K562 (cell line): ENCODE data around the gene ARL4D. TPM values are rescaled to one million over a fixed set of nuclear protein-coding genes. Genes with fewer than 3 reads are reported as not detected.

Experiments
- CBX1 ChIP-seq: sonication (generic); IDR thresholded peaks from 2 replicates; pipeline ENCODE4 v1.6.1; 2016; ENCODE audit warnings: antibody characterized with exemption, low read depth, mild to moderate bottlenecking
- DMBX1 ChIP-seq: fragments of 250-450 bp; sonication (Bioruptor Pico); IDR thresholded peaks from 2 replicates; pipeline ENCODE4 v1.8.0; 2022; ENCODE audit warnings: inconsistent platforms, mild to moderate bottlenecking, moderate library complexity, borderline replicate concordance
- NR2C2 ChIP-seq, 2 experiments: fragments of 200-800 bp in 1 of 2; sonication (Bioruptor generic) in 1 of 2; sonication (generic) in 1 of 2; formaldehyde crosslinking in 1 of 2; IDR thresholded peaks; 2 replicates each; pipeline versions ENCODE4 v1.6.1 to v1.8.0; 2016 to 2022; ENCODE audit warnings: mild to moderate bottlenecking in 1 of 2, missing compliant biosample characterization in 1 of 2, missing genetic modification characterization in 1 of 2, missing genetic modification reagents in 1 of 2
- PML ChIP-seq: IDR thresholded peaks from 2 replicates; pipeline ENCODE4 v1.6.1; 2012; ENCODE audit warnings: low read length, inconsistent platforms
- POLR2AphosphoS5 ChIP-seq: IDR thresholded peaks from 2 replicates; pipeline ENCODE4 v1.6.1; 2011; ENCODE audit warnings: mild to moderate bottlenecking, low read depth, low read length, moderate library complexity; ENCODE audit not compliant: control insufficient read depth, insufficient read depth
- POLR2G ChIP-seq: fragments of 200-400 bp; formaldehyde crosslinking; IDR thresholded peaks from 2 replicates; pipeline ENCODE4 v1.6.1; 2017; ENCODE audit warnings: low read depth, mild to moderate bottlenecking, antibody characterized with exemption, low read length, moderate library complexity
- PTTG1 ChIP-seq: fragments of 450-650 bp; IDR thresholded peaks from 2 replicates; pipeline ENCODE4 v1.6.1; 2016; ENCODE audit warnings: low read depth, mild to moderate bottlenecking, missing genetic modification characterization, missing compliant biosample characterization
- SRSF1 ChIP-seq: fragments of 200-400 bp; formaldehyde crosslinking; IDR thresholded peaks from 2 replicates; pipeline ENCODE4 v1.6.1; 2017; ENCODE audit warnings: mild to moderate bottlenecking, low read depth, low read length, moderate library complexity
- THRB ChIP-seq: fragments of 450-650 bp; formaldehyde crosslinking; conservative IDR thresholded peaks from 2 replicates; pipeline ENCODE4 v1.4.0; 2022; ENCODE audit warnings: mild to moderate bottlenecking, missing genetic modification characterization
- U2AF2 ChIP-seq: fragments of 200-400 bp; formaldehyde crosslinking; optimal IDR thresholded peaks from 2 replicates; pipeline ENCODE3; 2017; ENCODE audit warnings: low read depth, mild to moderate bottlenecking, low read length
- ZBED1 ChIP-seq: IDR thresholded peaks from 2 replicates; pipeline ENCODE4 v1.6.1; 2014
- polyA plus RNA-seq, 8 experiments: library from polyadenylated mRNA; depleted of rRNA in 4 of 8; stranded (reverse) in 5 of 8; unstranded in 3 of 8; fragments of >200 nt; fragmentation: Nextera tagmentation in 2 of 8; fragmentation: Illumina TruSeq in 1 of 8; extraction: Ambion mirVana in 2 of 8; extraction: Trizol in 1 of 8; gene quantifications; 2 replicates each; pipeline versions ENCODE4 v1.2.1 to v1.2.3, GENCODE V29; 2011 to 2014; ENCODE audit warnings: inconsistent platforms in 1 of 8, missing spikeins in 1 of 8
- total RNA-seq, 7 experiments: library from RNA; depleted of rRNA in 6 of 7; stranded (reverse); fragments of >200 nt in 6 of 7; fragmentation: Illumina TruSeq in 2 of 7; extraction: Trizol in 2 of 7; gene quantifications; 2 replicates each; pipeline versions ENCODE4 v1.2.1 to v1.2.3, GENCODE V29; 2011 to 2021; ENCODE audit warnings: low replicate concordance in 1 of 7
- TF ChIP-seq, protein P1 (sequence below): IDR thresholded peaks from 2 replicates; pipeline ENCODE4 v1.6.1; 2012; ENCODE audit warnings: low read depth, low read length, improper control_type of control experiment, borderline replicate concordance
- TF ChIP-seq, protein P2 (sequence below): fragments of 250-450 bp; sonication (Bioruptor Pico); IDR thresholded peaks from 2 replicates; pipeline ENCODE4 v1.8.0; 2022; ENCODE audit warnings: inconsistent platforms

Gene ARL4D
- total and polyA plus RNA-seq, 9 of the 15 experiments (the other 6 are each of a cell fraction or from before 2014, with no cell fraction given): 0.07 to 0.53 (median 0.28) TPM; not detected in 1

DNA sequence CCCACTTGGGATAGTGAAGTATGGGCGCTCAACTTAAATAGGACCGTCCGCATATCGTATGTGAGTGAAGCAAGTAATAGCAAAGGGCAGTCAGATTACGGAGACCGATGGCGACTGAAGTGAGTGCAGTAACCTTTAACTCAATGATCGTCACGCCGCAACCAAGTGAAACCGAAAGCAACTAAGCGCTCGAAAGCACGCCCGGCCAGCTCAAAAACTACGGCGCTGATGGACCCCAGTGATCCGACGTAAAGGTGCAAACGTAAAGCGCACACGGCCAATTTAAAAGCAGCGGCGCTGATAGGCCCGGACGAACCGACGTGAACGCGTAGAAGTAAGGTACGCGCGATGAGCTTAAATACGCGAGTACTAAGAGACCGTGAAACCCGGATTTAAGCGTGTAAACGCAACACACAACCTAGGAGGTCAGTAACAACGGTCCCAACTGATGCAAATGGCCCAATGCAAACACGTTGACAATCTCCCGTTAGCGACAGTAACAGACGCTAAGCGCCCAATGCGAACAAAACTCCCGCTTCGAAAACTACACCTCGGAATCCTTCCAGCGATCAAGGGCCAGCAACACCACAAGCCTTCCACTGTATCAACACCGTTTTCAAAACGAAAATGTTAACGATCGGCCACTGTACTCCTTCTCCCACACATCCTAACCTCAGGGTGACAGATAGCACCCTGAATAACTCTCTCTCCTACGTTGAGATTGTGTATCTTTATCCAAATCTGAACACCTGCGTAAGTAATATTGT is 37.9 kb upstream of the ARL4D start (continued):
- TF ChIP-seq ZBED1 (peak; percentile 87; the same call in 1 of the 2 replicates), THRB (CRISPR knock-in tag) (0 out of 2 replicates have a peak, but pooled peaks have one; percentile 33), U2AF2 (no peak), PML (peak; percentile 90), POLR2G (peak; percentile 65), NR2C2 (CRISPR knock-in tag; IDR thresholded peaks at IDR 0.05) (no peak), NR2C2 (tag; IDR thresholded peaks at IDR 0.05) (0 out of 2 replicates have a peak, but pooled peaks have one; percentile 17), SRSF1 (no peak), CBX1 (peak; percentile 65; the same call in 1 of the 2 replicates), PTTG1 (no peak), POLR2AphosphoS5 (peak; percentile 73; the same call in 1 of the 2 replicates), DMBX1 (CRISPR knock-in tag) (no peak)
- TF ChIP-seq, protein P1, sequence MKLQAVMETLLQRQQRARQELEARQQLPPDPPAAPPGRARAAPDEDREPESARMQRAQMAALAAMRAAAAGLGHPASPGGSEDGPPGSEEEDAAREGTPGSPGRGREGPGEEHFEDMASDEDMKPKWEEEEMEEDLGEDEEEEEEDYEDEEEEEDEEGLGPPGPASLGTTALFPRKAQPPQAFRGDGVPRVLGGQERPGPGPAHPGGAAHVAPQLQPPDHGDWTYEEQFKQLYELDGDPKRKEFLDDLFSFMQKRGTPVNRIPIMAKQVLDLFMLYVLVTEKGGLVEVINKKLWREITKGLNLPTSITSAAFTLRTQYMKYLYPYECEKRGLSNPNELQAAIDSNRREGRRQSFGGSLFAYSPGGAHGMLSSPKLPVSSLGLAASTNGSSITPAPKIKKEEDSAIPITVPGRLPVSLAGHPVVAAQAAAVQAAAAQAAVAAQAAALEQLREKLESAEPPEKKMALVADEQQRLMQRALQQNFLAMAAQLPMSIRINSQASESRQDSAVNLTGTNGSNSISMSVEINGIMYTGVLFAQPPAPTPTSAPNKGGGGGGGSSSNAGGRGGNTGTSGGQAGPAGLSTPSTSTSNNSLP: no peak
- TF ChIP-seq, protein P2, sequence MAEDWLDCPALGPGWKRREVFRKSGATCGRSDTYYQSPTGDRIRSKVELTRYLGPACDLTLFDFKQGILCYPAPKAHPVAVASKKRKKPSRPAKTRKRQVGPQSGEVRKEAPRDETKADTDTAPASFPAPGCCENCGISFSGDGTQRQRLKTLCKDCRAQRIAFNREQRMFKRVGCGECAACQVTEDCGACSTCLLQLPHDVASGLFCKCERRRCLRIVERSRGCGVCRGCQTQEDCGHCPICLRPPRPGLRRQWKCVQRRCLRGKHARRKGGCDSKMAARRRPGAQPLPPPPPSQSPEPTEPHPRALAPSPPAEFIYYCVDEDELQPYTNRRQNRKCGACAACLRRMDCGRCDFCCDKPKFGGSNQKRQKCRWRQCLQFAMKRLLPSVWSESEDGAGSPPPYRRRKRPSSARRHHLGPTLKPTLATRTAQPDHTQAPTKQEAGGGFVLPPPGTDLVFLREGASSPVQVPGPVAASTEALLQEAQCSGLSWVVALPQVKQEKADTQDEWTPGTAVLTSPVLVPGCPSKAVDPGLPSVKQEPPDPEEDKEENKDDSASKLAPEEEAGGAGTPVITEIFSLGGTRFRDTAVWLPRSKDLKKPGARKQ: peak; percentile 85; the same call in 1 of the 2 replicates
